ENCODE data around the gene STAT6. TPM values are rescaled to one million over a fixed set of nuclear protein-coding genes. Genes with fewer than 3 reads are reported as not detected.

STAT6 gene
- total and polyA plus RNA-seq, 2 donors (not counting 1 experiment from before 2014, with no cell fraction given): 544 to 736 TPM

DNA sequence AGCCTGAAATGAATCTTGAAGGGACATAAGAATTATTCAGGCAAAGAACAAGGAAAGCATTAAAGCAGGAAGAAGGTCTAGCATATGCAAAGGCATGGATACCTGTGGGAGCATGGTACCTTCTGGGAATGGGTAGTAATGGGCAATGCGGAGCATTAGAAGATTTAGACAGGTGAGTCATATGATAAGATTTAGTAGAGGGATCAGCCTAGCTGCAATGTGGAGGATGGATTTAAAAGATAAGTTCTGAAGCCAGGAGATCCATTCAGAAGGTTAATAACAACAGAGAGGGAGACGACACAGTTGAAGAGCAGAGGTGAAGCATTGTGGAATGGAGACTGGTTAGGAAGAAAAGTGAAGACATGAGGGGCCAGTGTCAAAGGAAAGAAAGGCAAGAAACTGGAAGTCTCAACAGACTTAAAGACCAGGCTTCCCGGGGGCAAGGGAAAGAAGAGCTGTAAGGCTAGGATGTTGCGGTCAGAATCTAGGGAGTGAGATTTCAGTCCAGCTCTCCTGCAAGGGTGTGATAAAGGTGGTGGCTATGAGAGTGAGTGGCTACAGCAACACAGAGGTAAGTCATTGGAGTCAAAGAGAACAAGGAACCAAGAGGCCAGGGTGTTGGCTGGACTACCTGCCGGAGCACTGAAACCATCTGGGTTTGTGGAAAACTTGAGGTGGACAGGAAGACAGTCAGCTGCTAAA, 5.6 kb upstream of the STAT6 start:
- Histone ChIP-seq H3K9me3 (ENCODE audit: control extremely low read depth in 1 of 3, control insufficient read depth in 2 of 3, insufficient read depth in 1 of 3, low read length in 2 of 3) (no peaks in the 10 kb centered on the region), H4K20me1 (ENCODE audit: control insufficient read depth, insufficient read depth, low read length, poor library complexity, severe bottlenecking) (no peaks in the 10 kb centered on the region), H2AFZ (ENCODE audit: insufficient read depth, low read depth, low read length, poor library complexity, severe bottlenecking) (no peak overlapping the region), H3K4me2 (replicated peaks; ENCODE audit: low read depth, low read length, poor library complexity, severe bottlenecking) (no peak overlapping the region), H3K36me3 (replicated peaks in 1 of 2; ENCODE audit: control extremely low read depth in 1 of 2, control insufficient read depth in 1 of 2, extremely low read depth in 1 of 2, insufficient read depth in 2 of 2, low read length in 1 of 2) (no peaks in the 10 kb centered on the region), H3K79me2 (ENCODE audit: control insufficient read depth, insufficient read depth, low read length) (peaks cover 14% of the 10 kb centered on the region), H3K9ac (ENCODE audit: low read length) (no peak overlapping the region), H3K4me1 (ENCODE audit: control insufficient read depth in 2 of 2, insufficient read depth in 2 of 2, low read length in 2 of 2) (peaks cover 16 to 20% of the 10 kb centered on the region in 2 donors), H3K4me3 (ENCODE audit: control extremely low read depth in 1 of 5, extremely low read depth in 1 of 5, insufficient read depth in 1 of 5, low read depth in 2 of 5, low read length in 4 of 5) (no peak overlapping the region), H3K27me3 (replicated peaks in 1 of 4; ENCODE audit: control extremely low read depth in 1 of 4, control insufficient read depth in 3 of 4, insufficient read depth in 4 of 4, low read length in 3 of 4) (no peaks in the 10 kb centered on the region), H3K27ac (ENCODE audit: low read length in 2 of 2) (no peak overlapping the region)
- WGBS (ENCODE audit: insufficient coverage): 98% methylated on average over 5 of the region's 5 CpGs
- ChIA-PET POLR2A (no interaction called here), CTCF (interaction anchor here (0.9 to 7.6 kb wide), 7 partner anchors 7 to 129 kb away, joined by 3 to 45 read pairs (median 7); partner anchors contain the start of gene LRP1)
- no peak overlapping the region for H3K27ac Mint-ChIP-seq
- TF ChIP-seq, protein P1, sequence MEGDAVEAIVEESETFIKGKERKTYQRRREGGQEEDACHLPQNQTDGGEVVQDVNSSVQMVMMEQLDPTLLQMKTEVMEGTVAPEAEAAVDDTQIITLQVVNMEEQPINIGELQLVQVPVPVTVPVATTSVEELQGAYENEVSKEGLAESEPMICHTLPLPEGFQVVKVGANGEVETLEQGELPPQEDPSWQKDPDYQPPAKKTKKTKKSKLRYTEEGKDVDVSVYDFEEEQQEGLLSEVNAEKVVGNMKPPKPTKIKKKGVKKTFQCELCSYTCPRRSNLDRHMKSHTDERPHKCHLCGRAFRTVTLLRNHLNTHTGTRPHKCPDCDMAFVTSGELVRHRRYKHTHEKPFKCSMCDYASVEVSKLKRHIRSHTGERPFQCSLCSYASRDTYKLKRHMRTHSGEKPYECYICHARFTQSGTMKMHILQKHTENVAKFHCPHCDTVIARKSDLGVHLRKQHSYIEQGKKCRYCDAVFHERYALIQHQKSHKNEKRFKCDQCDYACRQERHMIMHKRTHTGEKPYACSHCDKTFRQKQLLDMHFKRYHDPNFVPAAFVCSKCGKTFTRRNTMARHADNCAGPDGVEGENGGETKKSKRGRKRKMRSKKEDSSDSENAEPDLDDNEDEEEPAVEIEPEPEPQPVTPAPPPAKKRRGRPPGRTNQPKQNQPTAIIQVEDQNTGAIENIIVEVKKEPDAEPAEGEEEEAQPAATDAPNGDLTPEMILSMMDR (IDR thresholded peaks at IDR 0.05): no peak
- no peak for TF ChIP-seq EZH2 (IDR thresholded peaks at IDR 0.05; ENCODE audit: borderline replicate concordance, insufficient read depth, low read depth, low read length, poor library complexity, severe bottlenecking)
- intact Hi-C loops (cut with micrococcal nuclease): no loop called here
- no peaks in the 10 kb centered on the region for H3K9me3 Mint-ChIP-seq (ENCODE audit: insufficient read depth)
- DNase-seq: no peak
- no peaks in the 10 kb centered on the region for H3K27me3 Mint-ChIP-seq
- ATAC-seq (ENCODE audit: low read depth): no peak
- H3K4me3 Mint-ChIP-seq: no peak overlapping the region
- peaks cover 14% of the 10 kb centered on the region for H3K4me1 Mint-ChIP-seq

Measured in B cell (primary cell).